K562 (cell line): ENCODE measurements around the gene TRIM38. TPM values are rescaled to one million over a fixed set of nuclear protein-coding genes. Genes with fewer than 3 reads are reported as not detected.

Experiments used
- ARID4B ChIP-seq: sonication (generic); formaldehyde crosslinking; IDR thresholded peaks from 2 replicates; pipeline ENCODE4 v1.8.0; 2022; ENCODE audit warnings: mild to moderate bottlenecking, missing genetic modification reagents
- ATF6 ChIP-seq: sonication (generic); formaldehyde crosslinking; IDR thresholded peaks from 2 replicates; pipeline ENCODE4 v1.4.0; 2020; ENCODE audit warnings: mild to moderate bottlenecking, missing genetic modification reagents
- CREB3 ChIP-seq: fragments of 450-650 bp; conservative IDR thresholded peaks from 2 replicates; pipeline ENCODE4 v1.6.1; 2016; ENCODE audit warnings: missing genetic modification characterization, low read depth, mild to moderate bottlenecking, missing compliant biosample characterization, moderate library complexity
- GTF2F1 ChIP-seq: IDR thresholded peaks from 2 replicates; pipeline ENCODE4 v1.6.1; 2011; ENCODE audit warnings: low read depth, low read length, improper control_type of control experiment
- HDAC2 ChIP-seq: fragments of 450-650 bp; IDR thresholded peaks from 2 replicates; pipeline ENCODE4 v1.6.1; 2016; ENCODE audit warnings: mild to moderate bottlenecking
- KDM4B ChIP-seq, 2 experiments: fragments of 450-650 bp in 1 of 2; sonication (generic) in 1 of 2; IDR thresholded peaks; 2 replicates each; pipeline ENCODE4 v1.6.1; 2016 to 2017; ENCODE audit warnings: borderline replicate concordance in 2 of 2, antibody characterized with exemption in 1 of 2, low read depth in 1 of 2, mild to moderate bottlenecking in 1 of 2
- NFATC3 ChIP-seq: fragments of 450-650 bp; IDR thresholded peaks from 2 replicates; pipeline ENCODE4 v1.6.1; 2017; ENCODE audit warnings: mild to moderate bottlenecking
- RBM17 ChIP-seq: fragments of 200-400 bp; formaldehyde crosslinking; IDR thresholded peaks from 2 replicates; pipeline ENCODE4 v1.6.1; 2017; ENCODE audit warnings: low read depth, mild to moderate bottlenecking, low read length, borderline replicate concordance
- RNF219 ChIP-seq: fragments of 250-450 bp; sonication (Bioruptor Pico); IDR thresholded peaks from 2 replicates; pipeline ENCODE4 v1.5.0; 2022; ENCODE audit warnings: mild to moderate bottlenecking
- SAFB ChIP-seq: fragments of 200-400 bp; formaldehyde crosslinking; IDR thresholded peaks from 2 replicates; pipeline ENCODE4 v1.6.1; 2017; ENCODE audit warnings: low read depth, low read length, borderline replicate concordance
- SOX6 ChIP-seq: fragments of 450-650 bp; IDR thresholded peaks from 2 replicates; pipeline ENCODE4 v1.6.1; 2014; ENCODE audit warnings: mild to moderate bottlenecking
- ZNF280A ChIP-seq: fragments of 450-650 bp; IDR thresholded peaks from 2 replicates; pipeline ENCODE4 v1.6.1; 2018; ENCODE audit warnings: mild to moderate bottlenecking, low read depth; ENCODE audit not compliant: partially characterized antibody
- polyA plus RNA-seq, 8 experiments: library from polyadenylated mRNA; depleted of rRNA in 4 of 8; stranded (reverse) in 5 of 8; unstranded in 3 of 8; fragments of >200 nt; fragmentation: Nextera tagmentation in 2 of 8; fragmentation: Illumina TruSeq in 1 of 8; extraction: Ambion mirVana in 2 of 8; extraction: Trizol in 1 of 8; gene quantifications; 2 replicates each; pipeline versions ENCODE4 v1.2.1 to v1.2.3, GENCODE V29; 2011 to 2014; ENCODE audit warnings: inconsistent platforms in 1 of 8, missing spikeins in 1 of 8
- total RNA-seq, 7 experiments: library from RNA; depleted of rRNA in 6 of 7; stranded (reverse); fragments of >200 nt in 6 of 7; fragmentation: Illumina TruSeq in 2 of 7; extraction: Trizol in 2 of 7; gene quantifications; 2 replicates each; pipeline versions ENCODE4 v1.2.1 to v1.2.3, GENCODE V29; 2011 to 2021; ENCODE audit warnings: low replicate concordance in 1 of 7
- TF ChIP-seq, protein P1 (sequence below): fragments of 450-650 bp; IDR thresholded peaks from 2 replicates; pipeline ENCODE4 v1.6.1; 2016

Gene TRIM38
- total and polyA plus RNA-seq, 9 of the 15 experiments (the other 6 are each of a cell fraction or from before 2014, with no cell fraction given), result 1.7 to 6.7 (median 6.3) TPM

- TF ChIP-seq HDAC2 (0 out of 2 replicates have a peak, but pooled peaks have one; percentile 48), NFATC3 (no peak), ARID4B (CRISPR knock-in tag) (peak; percentile 62; the same call in 1 of the 2 replicates), RBM17 (no peak), SAFB (no peak), ZNF280A (no peak), KDM4B (IDR thresholded peaks at IDR 0.05; ENCODE audit: borderline replicate concordance in 2 of 2, low read depth in 1 of 2) (peak in 1 of 2 experiments; percentile 60; a peak in 1 of 4 replicates), ATF6 (CRISPR knock-in tag) (no peak; the same call in 1 of the 2 replicates), SOX6 (peak; percentile 43), RNF219 (no peak), GTF2F1 (peak; percentile 86), CREB3 (tag) (no peak)
- TF ChIP-seq, protein P1, sequence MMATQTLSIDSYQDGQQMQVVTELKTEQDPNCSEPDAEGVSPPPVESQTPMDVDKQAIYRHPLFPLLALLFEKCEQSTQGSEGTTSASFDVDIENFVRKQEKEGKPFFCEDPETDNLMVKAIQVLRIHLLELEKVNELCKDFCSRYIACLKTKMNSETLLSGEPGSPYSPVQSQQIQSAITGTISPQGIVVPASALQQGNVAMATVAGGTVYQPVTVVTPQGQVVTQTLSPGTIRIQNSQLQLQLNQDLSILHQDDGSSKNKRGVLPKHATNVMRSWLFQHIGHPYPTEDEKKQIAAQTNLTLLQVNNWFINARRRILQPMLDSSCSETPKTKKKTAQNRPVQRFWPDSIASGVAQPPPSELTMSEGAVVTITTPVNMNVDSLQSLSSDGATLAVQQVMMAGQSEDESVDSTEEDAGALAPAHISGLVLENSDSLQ, result peak; percentile 28; the same call in 1 of the 2 replicates
Observed at GRCh38 chr6:26021350-26022131, 58.9 kb downstream of the TRIM38 start (continued).
